ENCODE measurements around the gene SPACA6.

SPACA6 gene

DNA sequence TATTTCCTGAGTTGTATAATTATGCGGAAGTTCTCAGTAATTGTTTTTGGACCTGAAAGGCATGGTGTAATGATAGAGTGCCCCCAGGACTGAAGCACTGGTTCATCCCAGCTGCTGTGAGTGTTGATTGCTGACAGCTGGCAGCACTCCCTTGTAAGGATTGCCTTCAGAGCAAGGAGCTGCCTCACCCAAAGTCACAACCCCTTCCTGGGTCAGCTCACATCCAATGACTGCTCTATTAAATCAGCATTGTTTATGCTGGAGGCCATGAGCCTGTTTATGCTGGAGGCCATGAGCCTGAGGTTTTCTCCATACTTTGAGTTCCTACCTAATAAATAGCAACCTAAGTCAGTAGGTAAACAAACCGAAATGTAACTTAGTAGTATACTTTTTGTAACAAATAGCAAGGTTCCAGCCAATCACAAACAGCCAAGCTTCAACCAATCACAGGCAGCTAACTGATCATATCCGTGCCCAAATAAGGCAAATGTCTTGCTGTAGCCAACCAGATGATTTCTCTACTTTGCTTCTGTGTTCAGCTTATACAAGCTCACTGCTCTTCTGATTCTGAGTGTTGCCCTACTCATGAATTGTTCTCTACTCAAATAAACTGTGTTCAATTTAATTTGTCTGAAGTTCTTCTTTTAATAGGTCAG lies 11.7 kb upstream of the SPACA6 start:
- H3K27ac ChIP-seq: no peak overlapping the region
- H3K4me3 ChIP-seq (ENCODE audit: low read depth in 1 of 2, low read length in 1 of 2): no peak overlapping the region
- H3K4me1 ChIP-seq (ENCODE audit: control insufficient read depth in 1 of 2, insufficient read depth in 1 of 2, low read depth in 1 of 2, low read length in 1 of 2): no peaks in the 10 kb centered on the region
- H3K36me3 ChIP-seq: no peaks in the 10 kb centered on the region
- TF ChIP-seq, protein P1, sequence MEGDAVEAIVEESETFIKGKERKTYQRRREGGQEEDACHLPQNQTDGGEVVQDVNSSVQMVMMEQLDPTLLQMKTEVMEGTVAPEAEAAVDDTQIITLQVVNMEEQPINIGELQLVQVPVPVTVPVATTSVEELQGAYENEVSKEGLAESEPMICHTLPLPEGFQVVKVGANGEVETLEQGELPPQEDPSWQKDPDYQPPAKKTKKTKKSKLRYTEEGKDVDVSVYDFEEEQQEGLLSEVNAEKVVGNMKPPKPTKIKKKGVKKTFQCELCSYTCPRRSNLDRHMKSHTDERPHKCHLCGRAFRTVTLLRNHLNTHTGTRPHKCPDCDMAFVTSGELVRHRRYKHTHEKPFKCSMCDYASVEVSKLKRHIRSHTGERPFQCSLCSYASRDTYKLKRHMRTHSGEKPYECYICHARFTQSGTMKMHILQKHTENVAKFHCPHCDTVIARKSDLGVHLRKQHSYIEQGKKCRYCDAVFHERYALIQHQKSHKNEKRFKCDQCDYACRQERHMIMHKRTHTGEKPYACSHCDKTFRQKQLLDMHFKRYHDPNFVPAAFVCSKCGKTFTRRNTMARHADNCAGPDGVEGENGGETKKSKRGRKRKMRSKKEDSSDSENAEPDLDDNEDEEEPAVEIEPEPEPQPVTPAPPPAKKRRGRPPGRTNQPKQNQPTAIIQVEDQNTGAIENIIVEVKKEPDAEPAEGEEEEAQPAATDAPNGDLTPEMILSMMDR (IDR thresholded peaks at IDR 0.05): no peak
- no peaks in the 10 kb centered on the region for H3K9me3 ChIP-seq
- peaks cover 92% of the 10 kb centered on the region for H3K27me3 ChIP-seq

DNA sequence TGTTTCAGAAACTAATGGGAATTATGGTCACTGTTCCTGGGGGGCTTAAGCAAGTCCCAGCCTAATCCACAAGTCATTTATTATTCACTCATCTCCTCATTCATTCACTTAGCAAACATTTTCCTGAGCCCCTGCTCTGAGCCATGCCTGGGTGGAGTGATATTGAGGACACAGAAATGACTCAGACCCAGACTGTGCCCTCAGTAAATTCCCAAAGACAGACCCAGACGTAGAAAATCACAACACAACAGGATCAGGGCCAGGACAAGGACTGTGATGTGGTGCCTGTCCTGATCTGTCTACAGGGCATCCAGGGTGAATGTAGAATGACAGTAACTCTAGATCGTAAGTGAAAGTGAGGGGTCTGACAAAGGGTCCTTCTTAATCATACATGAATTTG lies 7.0 kb upstream of the SPACA6 start:
- TF ChIP-seq, protein P1 (IDR thresholded peaks at IDR 0.05): no peak
- Histone ChIP-seq H3K4me3 (ENCODE audit: low read depth in 1 of 2, low read length in 1 of 2) (no peak overlapping the region), H3K27ac (no peak overlapping the region), H3K9me3 (no peaks in the 10 kb centered on the region), H3K36me3 (no peaks in the 10 kb centered on the region), H3K27me3 (peaks cover 99% of the 10 kb centered on the region), H3K4me1 (ENCODE audit: control insufficient read depth in 1 of 2, insufficient read depth in 1 of 2, low read depth in 1 of 2, low read length in 1 of 2) (peaks cover 12 to 29% of the 10 kb centered on the region in 2 experiments)

DNA sequence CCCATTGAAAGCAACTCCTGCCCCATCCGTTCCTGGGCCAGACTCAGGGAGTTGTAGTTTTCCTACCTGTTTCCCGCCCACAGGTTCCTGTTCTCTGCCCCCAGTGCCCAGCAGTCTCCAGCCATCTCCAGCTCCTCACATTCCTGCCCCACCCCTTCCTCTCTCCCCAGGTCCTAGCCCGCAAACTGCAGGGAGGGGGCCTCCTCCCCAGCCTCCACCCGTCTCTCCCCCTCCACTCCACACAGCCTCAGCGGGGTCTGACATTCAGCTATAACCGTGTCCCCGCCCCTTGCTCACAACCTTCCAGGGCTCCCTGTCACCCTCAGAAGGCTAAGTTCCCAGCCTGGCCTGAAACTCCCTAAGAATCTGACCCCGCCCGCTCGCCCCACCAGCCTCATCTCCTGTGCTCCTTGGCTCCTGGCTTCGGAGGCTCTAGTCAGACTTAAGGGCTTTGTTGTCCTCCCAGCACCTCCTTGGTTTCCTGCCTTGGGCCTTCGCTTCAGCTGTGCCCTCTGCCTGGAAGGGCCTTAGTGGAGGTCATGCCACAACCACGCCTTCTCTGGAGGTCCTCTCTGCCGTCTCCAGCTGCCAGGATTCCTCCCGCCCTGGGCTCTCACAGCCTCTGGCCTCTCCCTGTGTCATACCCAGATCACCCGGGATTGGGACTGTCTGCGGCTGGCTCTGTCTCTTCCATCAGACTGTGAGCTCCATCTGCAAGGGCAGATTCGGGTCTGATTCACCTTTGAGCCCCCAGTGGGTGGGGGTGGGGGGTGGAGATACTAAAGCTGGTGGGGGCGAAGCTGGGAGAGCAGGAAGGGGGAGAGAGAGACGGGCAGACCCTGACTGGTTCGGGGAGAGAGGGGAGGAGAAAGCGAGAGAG lies 5.1 kb upstream of the SPACA6 start:
- H3K9me3 ChIP-seq: no peaks in the 10 kb centered on the region
- TF ChIP-seq, protein P1 (IDR thresholded peaks at IDR 0.05): no peak
- H3K27ac ChIP-seq: no peak overlapping the region
- H3K36me3 ChIP-seq: no peaks in the 10 kb centered on the region
- H3K4me1 ChIP-seq (ENCODE audit: control insufficient read depth in 1 of 2, insufficient read depth in 1 of 2, low read depth in 1 of 2, low read length in 1 of 2): peaks cover 15 to 32% of the 10 kb centered on the region in 2 experiments
- H3K4me3 ChIP-seq (ENCODE audit: low read depth in 1 of 2, low read length in 1 of 2): peak overlapping the region in 1 of 2 experiments; percentile 74
- H3K27me3 ChIP-seq: peaks cover 100% of the 10 kb centered on the region

DNA sequence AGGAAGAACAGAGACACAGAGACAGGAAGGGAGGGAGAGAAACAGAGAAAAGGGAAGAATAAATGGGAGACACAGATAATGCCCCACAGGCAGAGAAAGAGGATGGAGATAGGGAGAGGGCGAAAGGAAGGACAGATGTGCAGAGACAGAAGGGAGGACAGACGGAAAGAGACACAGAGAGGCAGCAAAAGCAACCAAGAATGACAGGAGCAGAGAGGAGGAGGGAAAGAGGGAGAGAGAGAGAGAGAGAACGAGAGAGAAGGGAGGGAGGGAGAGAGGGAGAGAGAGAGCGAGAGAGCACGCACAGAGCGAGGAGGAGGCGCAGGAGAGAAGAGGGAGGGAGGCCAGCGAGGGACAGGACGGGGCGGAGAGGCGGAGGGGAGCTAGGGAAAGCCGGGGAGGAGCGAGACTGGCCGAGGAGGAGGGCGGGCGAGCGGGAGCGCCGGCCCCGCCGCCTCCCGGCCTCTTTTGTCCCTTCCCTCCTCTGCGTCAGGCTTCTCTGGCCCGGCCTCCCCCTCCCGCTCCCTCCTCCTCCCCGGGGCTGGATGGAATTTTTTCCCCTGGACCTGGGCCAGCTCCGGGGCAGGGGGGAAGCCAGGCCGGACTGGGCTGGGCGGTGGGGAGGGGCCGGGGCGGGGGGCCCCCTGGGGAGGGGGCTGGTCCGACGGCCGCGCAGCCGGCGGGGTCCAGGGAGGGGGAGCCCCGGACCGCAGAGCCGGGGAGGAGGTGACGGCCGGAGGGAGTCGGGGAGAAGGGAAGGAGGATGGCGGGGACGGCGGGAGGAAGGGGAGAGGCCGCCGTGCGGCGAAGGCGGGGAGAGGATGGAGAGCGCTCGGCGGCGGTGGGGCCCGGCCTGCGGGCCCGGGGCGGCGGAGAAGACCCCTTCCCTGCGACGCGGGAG lies 4.2 kb upstream of the SPACA6 start:
- H3K4me3 ChIP-seq (ENCODE audit: low read depth in 1 of 2, low read length in 1 of 2): peak overlapping the region in 1 of 2 experiments; percentile 74
- peaks cover 15 to 32% of the 10 kb centered on the region in 2 experiments for H3K4me1 ChIP-seq (ENCODE audit: control insufficient read depth in 1 of 2, insufficient read depth in 1 of 2, low read depth in 1 of 2, low read length in 1 of 2)
- TF ChIP-seq, protein P1 (IDR thresholded peaks at IDR 0.05): peak; percentile 25
- H3K27ac ChIP-seq: peak overlapping the region; percentile 70
- peaks cover 100% of the 10 kb centered on the region for H3K27me3 ChIP-seq
- no peaks in the 10 kb centered on the region for H3K36me3 ChIP-seq
- no peaks in the 10 kb centered on the region for H3K9me3 ChIP-seq

DNA sequence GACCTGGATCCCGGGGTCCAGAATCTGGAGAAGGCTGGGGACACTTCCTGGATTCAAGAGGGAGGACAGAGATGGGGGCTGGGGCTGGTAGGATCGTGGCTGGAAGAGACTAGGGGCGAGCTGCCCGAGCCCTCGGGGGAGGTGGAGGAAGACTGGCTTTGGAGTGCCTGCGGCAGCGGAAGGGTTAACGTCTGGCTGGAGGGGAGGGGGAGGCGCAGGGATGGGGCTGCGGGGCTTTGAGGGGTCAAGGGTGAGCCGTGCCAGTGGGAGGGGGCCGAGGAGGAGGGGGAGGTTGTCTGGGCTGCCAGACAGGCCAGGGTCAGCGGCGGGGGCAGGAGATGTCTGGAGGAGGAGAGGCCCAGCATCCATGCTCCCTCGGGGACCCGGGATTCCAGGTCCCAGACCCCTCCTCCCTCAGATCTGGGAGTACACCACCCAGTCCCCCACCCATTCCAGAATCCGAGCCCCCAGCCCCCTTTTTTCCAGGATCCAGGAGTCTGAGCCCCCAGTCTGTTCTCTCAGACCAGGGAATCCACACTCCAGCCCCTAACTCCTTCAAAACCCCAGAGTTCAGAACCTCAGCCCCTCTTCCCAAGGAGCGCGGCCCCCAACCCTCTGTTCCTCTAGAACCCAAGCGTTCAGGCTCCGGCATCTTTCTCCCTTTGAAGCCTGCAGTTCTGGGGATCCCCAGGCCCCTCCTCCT lies 3.2 kb upstream of the SPACA6 start:
- Histone ChIP-seq H3K36me3 (no peaks in the 10 kb centered on the region), H3K27ac (peak overlapping the region; percentile 70), H3K9me3 (no peaks in the 10 kb centered on the region), H3K27me3 (peaks cover 99% of the 10 kb centered on the region), H3K4me1 (ENCODE audit: control insufficient read depth in 1 of 2, insufficient read depth in 1 of 2, low read depth in 1 of 2, low read length in 1 of 2) (peaks cover 15 to 32% of the 10 kb centered on the region in 2 experiments), H3K4me3 (ENCODE audit: low read depth in 1 of 2, low read length in 1 of 2) (peak overlapping the region; percentile 55 to 74)
- TF ChIP-seq, protein P1 (IDR thresholded peaks at IDR 0.05): no peak

Data from neutrophil (primary cell).